ENCODE results near the gene PALD1.

- no peak for TF ChIP-seq POLR2A (IDR thresholded peaks at IDR 0.05)
- no peak for TF ChIP-seq CTCF (IDR thresholded peaks at IDR 0.05)
Measured at GRCh38 chr10:70586348-70586930, 107.9 kb downstream of the PALD1 start.

Data from lower leg skin (tissue), 3 donors.